Measurements from ENCODE around the gene GALNT9. TPM values are rescaled to one million over a fixed set of nuclear protein-coding genes. Genes with fewer than 3 reads are reported as not detected.
"Not testable (repeated sequence)": the region's sequence is repeated elsewhere in the genome, so short reads cannot be mapped to it uniquely, and the experiment has no call there.

The GALNT9 gene
- total RNA-seq, 1 donor: not detected

GRCh38 chr12:132305991-132306884 is 23.2 kb downstream of the GALNT9 start:
- no peak overlapping the region for H3K4me3 ChIP-seq (ENCODE audit: low read depth, low read length)
- no peak for TF ChIP-seq CTCF (IDR thresholded peaks at IDR 0.05; ENCODE audit: insufficient read depth, low read depth, low read length)
- no peak for DNase-seq (ENCODE audit: low read depth)

GRCh38 chr12:132305560-132305966 is 23.8 kb downstream of the GALNT9 start:
- H3K4me3 ChIP-seq (ENCODE audit: low read depth, low read length): no peak overlapping the region
- no peak for TF ChIP-seq CTCF (IDR thresholded peaks at IDR 0.05; ENCODE audit: insufficient read depth, low read depth, low read length)
- no peak for DNase-seq (ENCODE audit: low read depth)

GRCh38 chr12:132304866-132305265 is 24.5 kb downstream of the GALNT9 start:
- DNase-seq (ENCODE audit: low read depth); H3K4me3 ChIP-seq (ENCODE audit: low read depth, low read length): not testable (repeated sequence)

- not testable (repeated sequence) for H3K4me3 ChIP-seq (ENCODE audit: low read depth, low read length); DNase-seq (ENCODE audit: low read depth)
These were observed 25.5 kb downstream of the GALNT9 start for GRCh38 chr12:132303853-132304373.

- no peak for TF ChIP-seq CTCF (IDR thresholded peaks at IDR 0.05; ENCODE audit: insufficient read depth, low read depth, low read length)
- DNase-seq (ENCODE audit: low read depth): no peak
- H3K4me3 ChIP-seq (ENCODE audit: low read depth, low read length): no peak overlapping the region
These were observed 26.7 kb downstream of the GALNT9 start for GRCh38 chr12:132302466-132303358.

GRCh38 chr12:132300789-132301722 is 28.3 kb downstream of the GALNT9 start:
- TF ChIP-seq CTCF (IDR thresholded peaks at IDR 0.05; ENCODE audit: insufficient read depth, low read depth, low read length): no peak
- no peak for DNase-seq (ENCODE audit: low read depth)

GRCh38 chr12:132296063-132296462 is 33.3 kb downstream of the GALNT9 start:
- DNase-seq (ENCODE audit: low read depth): no peak
- TF ChIP-seq CTCF (IDR thresholded peaks at IDR 0.05; ENCODE audit: insufficient read depth, low read depth, low read length): no peak
- no peak overlapping the region for H3K4me3 ChIP-seq (ENCODE audit: low read depth, low read length)

More at GRCh38 chr12:132300789-132301722, 28.3 kb downstream of the GALNT9 start:
- H3K4me3 ChIP-seq (ENCODE audit: low read depth, low read length): no peak overlapping the region

- not testable (repeated sequence) for DNase-seq (ENCODE audit: low read depth); H3K4me3 ChIP-seq (ENCODE audit: low read depth, low read length)
These were observed 33.8 kb downstream of the GALNT9 start for GRCh38 chr12:132295561-132295960.
